GM23338 (cell line): ENCODE measurements around the gene CSKMT.

Experiments used
- CREB1 ChIP-seq: fragments of 250-450 bp; sonication (Bioruptor Pico); IDR thresholded peaks from 2 replicates; pipeline ENCODE4 v1.5.0; 2020; ENCODE audit warnings: low read depth, mild to moderate bottlenecking, moderate library complexity
- CTCF ChIP-seq, 2 experiments: fragments of 200-600 bp in 1 of 2; sonication (generic) in 1 of 2; conservative IDR thresholded peaks; 2 replicates each; pipeline versions ENCODE4 v1.5.1 to v1.6.1; 2016 to 2017; ENCODE audit warnings: antibody characterized with exemption in 2 of 2, low read depth in 2 of 2, mild to moderate bottlenecking in 2 of 2, moderate library complexity in 1 of 2
- EZH2 ChIP-seq: fragments of 200-600 bp; sonication (generic); IDR thresholded peaks from one replicate; pipeline ENCODE4 v1.8.0; 2017; ENCODE audit warnings: antibody characterized with exemption, mild to moderate bottlenecking, low read depth; ENCODE audit not compliant: unreplicated experiment
- POLR2AphosphoS5 ChIP-seq: IDR thresholded peaks from 2 replicates; pipeline ENCODE4 v1.6.1; 2016; ENCODE audit warnings: antibody characterized with exemption, low read depth
- ZNF114 ChIP-seq: fragments of 250-450 bp; sonication (Bioruptor Pico); IDR thresholded peaks from 2 replicates; pipeline ENCODE4 v1.5.0; 2020; ENCODE audit warnings: mild to moderate bottlenecking, moderate library complexity

GRCh38 chr11:62649486-62649885, 15.6 kb upstream of the CSKMT start:
- TF ChIP-seq CTCF (conservative IDR thresholded peaks at IDR 0.05; ENCODE audit: low read depth in 2 of 2) = no peak
- no peak for TF ChIP-seq POLR2AphosphoS5
- no peak for TF ChIP-seq CREB1 (CRISPR knock-in tag)
- no peak for TF ChIP-seq ZNF114 (CRISPR knock-in tag)
- no peak for TF ChIP-seq EZH2
